SIG-M5 (cell line): Measurements from ENCODE around the gene CLCN6.

ENCODE experiments used
- DNase-seq: peaks from one replicate; lab custom pipeline; 2025; lab: John Stamatoyannopoulos, UW

Gene CLCN6

GRCh38 chr1:11880181-11880575, 74.2 kb downstream of the CLCN6 start:
- no peak for DNase-seq

DNA sequence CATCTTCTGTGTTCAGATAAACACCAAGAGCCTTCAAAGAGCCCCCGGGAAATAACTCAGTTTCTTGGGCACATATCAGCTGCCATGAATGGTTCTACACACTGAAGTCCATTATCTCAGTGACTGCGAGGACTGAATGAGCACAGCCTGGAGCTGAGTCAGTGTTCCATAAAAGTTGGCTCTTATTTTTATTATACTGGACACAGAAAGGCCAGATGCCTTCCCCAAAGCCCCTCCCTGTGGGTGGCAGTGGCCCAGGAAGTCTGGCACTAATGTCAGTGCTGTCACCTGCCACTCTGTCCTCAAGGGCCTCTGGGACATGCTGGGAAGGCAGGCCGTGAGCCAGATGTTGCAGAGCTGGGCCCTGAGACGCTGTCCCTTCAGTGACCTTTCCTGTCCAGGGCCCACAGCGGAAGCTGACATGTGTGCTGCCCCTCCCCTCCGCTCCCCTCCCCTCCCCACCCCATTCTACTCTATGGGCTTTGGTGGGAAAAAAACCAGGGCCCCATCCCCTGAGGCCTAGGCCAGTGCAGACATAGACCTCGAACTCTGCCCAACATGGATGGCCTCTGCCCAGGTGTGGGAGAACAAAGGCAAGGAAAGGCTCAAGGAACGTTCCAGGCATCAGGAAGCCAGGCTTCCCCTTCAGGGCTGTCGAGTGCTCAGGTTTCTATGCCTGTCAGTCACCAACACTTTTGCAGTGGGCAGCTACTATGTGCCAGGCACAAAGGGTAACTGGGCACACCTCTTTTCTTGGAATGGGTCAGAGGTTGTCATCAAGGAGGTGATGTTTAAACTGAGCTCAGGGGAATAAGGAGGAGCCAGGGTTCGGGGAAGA, 75.1 kb downstream of the CLCN6 start:
- no peak for DNase-seq

DNA sequence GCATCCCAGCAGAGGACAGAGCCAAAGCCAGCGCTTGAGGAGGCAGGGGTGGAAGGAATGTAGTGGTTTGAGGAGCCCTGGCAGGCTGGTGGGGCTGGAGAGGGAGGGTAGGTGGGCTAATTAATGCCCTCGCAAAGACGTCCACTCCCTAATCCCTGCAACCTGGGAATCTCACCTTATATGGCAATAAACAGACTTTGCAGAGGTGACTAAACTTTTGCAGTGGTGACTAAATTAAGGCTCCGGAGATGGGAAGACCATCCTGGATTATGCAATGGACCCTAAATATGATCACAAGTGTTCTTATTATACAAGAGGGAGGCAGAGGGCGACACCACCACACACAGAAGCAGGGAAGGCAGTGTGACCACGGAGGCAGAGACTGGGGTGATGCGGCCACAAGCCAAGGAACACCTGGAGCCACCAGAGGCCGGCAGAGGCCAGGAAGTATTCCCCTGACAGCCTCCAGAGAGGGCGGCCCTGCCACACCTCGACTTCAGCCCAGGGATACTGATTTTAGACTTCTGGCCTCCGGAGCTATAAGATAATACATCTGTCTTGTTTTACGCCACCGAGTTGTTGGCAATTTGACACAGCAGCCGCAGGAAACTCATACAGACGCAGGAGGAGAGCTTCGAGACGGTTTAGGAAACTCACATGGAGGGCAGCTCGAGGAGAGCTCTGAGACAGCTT, 75.9 kb downstream of the CLCN6 start:
- DNase-seq, result no peak

DNA sequence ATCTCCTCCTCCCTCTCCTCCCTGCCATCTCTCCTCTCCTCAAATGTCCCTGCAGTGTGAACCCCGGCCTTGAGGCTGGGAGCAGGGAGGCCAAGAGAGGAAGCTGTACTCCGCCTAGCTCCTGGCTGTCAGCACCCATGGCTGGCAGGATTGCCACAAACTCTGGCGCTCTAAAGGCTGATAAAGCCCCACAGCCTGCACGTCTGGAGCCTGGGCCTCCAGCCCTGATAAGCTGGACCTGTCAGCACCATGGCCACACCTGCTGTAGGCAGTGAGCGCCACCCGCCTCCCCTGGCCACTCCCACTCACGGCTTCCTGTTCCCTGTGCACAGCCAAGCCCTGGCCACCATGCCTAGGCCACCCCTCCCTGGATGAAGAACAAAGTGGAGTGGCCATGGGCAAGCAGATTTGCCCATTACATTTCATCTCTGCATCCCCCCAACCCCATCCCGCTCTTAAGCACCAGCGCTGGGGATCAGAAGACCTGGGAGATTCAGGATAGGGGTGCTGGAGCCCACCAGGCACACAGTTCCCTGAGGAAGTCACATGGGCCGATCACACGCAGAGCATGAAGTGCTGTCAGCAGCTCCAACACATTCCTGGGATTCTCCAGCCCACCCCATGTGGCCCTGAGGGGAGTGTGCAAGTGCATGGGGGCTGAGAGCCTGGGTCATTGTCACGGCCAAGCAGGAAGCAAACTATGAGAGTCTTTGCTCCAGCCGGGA, 77.0 kb downstream of the CLCN6 start:
- DNase-seq, result no peak

DNA sequence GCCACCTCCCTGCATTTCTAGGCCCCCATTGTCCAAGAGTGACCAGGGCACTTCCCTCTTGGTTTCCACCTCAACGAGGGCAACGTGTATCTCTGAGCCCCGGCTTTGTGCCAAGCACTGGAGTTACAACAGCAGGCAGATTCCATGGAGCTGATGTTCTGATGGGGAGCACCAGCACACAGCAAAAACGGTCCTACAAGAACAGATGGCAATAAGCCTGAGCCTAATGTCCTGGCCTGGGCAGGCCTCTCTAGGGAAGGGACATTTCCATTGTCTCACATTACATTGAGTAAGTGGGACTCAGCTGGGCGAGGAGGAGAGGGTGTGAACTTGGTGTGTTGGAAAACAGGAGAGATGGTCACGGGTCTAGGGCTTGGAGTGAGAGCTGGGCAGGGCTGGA, 79.9 kb downstream of the CLCN6 start:
- DNase-seq, result no peak

- no peak for DNase-seq
These were observed 81.1 kb downstream of the CLCN6 start for GRCh38 chr1:11886986-11887665.

GRCh38 chr1:11887666-11888007, 81.6 kb downstream of the CLCN6 start:
- DNase-seq, result no peak

GRCh38 chr1:11888206-11888876, 82.3 kb downstream of the CLCN6 start:
- no peak for DNase-seq

DNA sequence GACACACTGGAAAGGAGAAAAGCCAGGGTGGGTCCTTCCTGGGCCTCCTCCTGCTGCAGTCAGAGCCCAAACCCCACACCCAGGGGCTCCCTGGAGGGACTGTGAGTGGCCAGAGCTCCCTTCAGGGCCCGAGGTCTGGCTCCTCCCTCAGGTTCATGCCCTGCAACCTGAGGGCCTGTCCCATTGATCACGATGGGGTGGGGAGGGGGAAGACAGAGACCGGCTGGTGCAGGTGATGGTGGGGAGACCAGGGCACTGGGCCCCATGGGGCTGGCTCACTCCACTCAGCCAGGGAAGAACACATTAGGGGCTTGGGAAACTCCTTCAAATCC, 82.9 kb downstream of the CLCN6 start:
- no peak for DNase-seq

DNA sequence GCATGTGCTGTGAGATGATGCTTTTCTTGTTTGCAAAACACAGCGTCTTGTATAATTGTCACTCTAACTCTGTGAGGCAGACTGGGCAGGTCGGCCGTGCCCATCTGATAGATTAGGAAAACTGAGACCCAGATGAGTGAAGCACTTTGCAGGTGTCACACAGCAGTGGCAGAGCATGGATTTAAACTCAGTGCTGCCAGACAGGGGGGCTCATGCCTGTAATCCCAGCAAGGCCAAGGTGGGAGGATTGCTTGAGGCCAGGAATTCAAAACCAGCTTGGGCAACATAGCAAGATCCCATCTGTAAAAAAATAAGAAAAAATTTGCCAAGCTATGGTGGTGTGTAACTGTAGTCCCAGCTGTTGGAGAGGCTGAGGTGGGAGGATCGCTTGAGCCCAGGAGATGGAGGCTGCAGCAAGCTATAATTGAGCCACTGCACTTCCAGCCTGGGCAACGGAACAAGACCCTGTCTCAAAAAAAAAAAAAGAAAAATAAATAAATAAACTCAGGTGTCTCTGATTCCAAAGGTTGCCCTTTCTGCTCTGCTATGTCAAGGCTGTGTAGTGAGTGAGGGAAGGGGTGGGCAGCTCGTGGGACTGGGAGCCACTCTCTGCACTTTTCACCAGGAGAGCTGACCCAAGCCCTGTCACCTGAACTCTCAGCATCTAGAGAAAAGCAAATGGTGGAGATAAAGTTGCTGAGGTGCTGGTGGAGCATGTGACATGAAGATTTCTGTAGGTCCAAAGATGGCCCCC, 85.6 kb downstream of the CLCN6 start:
- no peak for DNase-seq
